SK-N-MC (cell line): ENCODE measurements around the gene BMF.

Experiments
- EZH2 ChIP-seq: fragments of 200-600 bp; sonication (generic); IDR thresholded peaks from one replicate; pipeline ENCODE4 v1.6.1; 2017; ENCODE audit warnings: antibody characterized with exemption
- FOXP2 ChIP-seq: optimal IDR thresholded peaks from 2 replicates; pipeline ENCODE3; 2011; ENCODE audit warnings: mild to moderate bottlenecking, moderate library complexity; ENCODE audit not compliant: insufficient read depth; ENCODE audit errors: extremely low read length, control extremely low read depth
- POLR2AphosphoS5 ChIP-seq: IDR thresholded peaks from 2 replicates; pipeline ENCODE4 v1.6.1; 2012; ENCODE audit warnings: mild to moderate bottlenecking, low read depth, low read length, borderline replicate concordance

- TF ChIP-seq POLR2AphosphoS5 = peak; percentile 39
- TF ChIP-seq EZH2 = no peak
- no peak for TF ChIP-seq FOXP2
Measured at GRCh38 chr15:40106203-40107161, 2.2 kb downstream of the BMF start.
